Measurements from ENCODE around the gene LPP.
A peak's percentile ranks its signal among the peaks of the same experiment; 100 is the strongest.

LPP gene

GRCh38 chr3:188151438-188151837, 2.5 kb upstream of the LPP start:
- H3K27ac ChIP-seq (replicated peaks), result no peak overlapping the region
- H3K4me3 ChIP-seq (replicated peaks; ENCODE audit: insufficient read depth, low read length), result no peak overlapping the region
- no peak for DNase-seq (ENCODE audit: low read depth in 1 of 2, low spot score in 1 of 2)
- no peaks in the 10 kb centered on the region for H3K27me3 ChIP-seq (ENCODE audit: insufficient read depth, poor library complexity, severe bottlenecking)
- TF ChIP-seq SPI1 (IDR thresholded peaks at IDR 0.05; ENCODE audit: borderline replicate concordance, low read depth) (no peak), GABPA (IDR thresholded peaks at IDR 0.05; ENCODE audit: low read depth) (no peak), POLR2AphosphoS5 (IDR thresholded peaks at IDR 0.05; ENCODE audit: low read depth) (no peak)
- TF ChIP-seq, protein P1, sequence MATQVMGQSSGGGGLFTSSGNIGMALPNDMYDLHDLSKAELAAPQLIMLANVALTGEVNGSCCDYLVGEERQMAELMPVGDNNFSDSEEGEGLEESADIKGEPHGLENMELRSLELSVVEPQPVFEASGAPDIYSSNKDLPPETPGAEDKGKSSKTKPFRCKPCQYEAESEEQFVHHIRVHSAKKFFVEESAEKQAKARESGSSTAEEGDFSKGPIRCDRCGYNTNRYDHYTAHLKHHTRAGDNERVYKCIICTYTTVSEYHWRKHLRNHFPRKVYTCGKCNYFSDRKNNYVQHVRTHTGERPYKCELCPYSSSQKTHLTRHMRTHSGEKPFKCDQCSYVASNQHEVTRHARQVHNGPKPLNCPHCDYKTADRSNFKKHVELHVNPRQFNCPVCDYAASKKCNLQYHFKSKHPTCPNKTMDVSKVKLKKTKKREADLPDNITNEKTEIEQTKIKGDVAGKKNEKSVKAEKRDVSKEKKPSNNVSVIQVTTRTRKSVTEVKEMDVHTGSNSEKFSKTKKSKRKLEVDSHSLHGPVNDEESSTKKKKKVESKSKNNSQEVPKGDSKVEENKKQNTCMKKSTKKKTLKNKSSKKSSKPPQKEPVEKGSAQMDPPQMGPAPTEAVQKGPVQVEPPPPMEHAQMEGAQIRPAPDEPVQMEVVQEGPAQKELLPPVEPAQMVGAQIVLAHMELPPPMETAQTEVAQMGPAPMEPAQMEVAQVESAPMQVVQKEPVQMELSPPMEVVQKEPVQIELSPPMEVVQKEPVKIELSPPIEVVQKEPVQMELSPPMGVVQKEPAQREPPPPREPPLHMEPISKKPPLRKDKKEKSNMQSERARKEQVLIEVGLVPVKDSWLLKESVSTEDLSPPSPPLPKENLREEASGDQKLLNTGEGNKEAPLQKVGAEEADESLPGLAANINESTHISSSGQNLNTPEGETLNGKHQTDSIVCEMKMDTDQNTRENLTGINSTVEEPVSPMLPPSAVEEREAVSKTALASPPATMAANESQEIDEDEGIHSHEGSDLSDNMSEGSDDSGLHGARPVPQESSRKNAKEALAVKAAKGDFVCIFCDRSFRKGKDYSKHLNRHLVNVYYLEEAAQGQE (IDR thresholded peaks at IDR 0.05; ENCODE audit: insufficient replicate concordance, low read depth), result no peak
- TF ChIP-seq, protein P2, sequence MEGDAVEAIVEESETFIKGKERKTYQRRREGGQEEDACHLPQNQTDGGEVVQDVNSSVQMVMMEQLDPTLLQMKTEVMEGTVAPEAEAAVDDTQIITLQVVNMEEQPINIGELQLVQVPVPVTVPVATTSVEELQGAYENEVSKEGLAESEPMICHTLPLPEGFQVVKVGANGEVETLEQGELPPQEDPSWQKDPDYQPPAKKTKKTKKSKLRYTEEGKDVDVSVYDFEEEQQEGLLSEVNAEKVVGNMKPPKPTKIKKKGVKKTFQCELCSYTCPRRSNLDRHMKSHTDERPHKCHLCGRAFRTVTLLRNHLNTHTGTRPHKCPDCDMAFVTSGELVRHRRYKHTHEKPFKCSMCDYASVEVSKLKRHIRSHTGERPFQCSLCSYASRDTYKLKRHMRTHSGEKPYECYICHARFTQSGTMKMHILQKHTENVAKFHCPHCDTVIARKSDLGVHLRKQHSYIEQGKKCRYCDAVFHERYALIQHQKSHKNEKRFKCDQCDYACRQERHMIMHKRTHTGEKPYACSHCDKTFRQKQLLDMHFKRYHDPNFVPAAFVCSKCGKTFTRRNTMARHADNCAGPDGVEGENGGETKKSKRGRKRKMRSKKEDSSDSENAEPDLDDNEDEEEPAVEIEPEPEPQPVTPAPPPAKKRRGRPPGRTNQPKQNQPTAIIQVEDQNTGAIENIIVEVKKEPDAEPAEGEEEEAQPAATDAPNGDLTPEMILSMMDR (IDR thresholded peaks at IDR 0.05; ENCODE audit: insufficient read depth, low read length), result no peak

DNA sequence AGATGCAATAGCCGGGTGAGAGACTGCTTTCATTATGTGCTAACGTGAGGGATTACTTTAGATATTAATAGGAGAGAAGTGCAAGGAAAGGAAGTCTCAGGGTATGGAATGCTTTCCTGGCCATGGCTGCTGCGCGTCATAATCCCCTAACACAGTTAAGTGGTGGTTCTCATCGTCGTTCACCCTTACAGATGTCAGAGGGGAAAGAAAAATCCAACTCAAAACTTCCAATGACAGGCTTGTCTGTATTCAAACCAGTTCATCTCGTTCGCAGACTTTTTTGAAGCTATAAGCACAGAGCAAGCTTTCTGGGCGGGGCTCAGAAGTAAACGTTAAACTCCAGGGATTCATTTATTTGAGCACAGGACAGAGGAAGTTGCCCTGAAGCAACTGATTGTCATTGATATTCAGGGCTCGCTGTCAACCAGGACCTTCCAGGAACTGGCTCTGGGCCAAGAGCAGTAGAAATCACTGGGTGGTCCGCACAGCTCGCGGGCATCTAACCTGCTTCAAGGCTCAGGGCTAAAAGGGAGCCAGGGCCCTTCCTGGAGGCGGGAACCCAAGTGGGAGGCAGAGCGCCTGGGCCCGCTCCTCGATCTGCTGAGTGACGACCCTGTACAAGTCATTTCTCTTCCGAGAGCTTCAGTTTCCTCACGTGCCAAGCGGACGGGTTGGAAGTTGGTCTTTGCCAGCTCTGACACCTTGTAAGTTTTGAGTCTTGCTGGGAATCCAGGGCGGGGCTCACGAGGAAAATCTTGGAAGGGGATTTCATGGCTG, 1.1 kb upstream of the LPP start:
- Histone ChIP-seq H3K27me3 (ENCODE audit: insufficient read depth, poor library complexity, severe bottlenecking) (no peaks in the 10 kb centered on the region), H3K27ac (replicated peaks) (peak overlapping the region; percentile 73), H3K4me3 (replicated peaks; ENCODE audit: insufficient read depth, low read length) (peak overlapping the region; percentile 70)
- DNase-seq (ENCODE audit: low read depth in 1 of 2, low spot score in 1 of 2), result peak in 1 of 2 experiments; percentile 10
- TF ChIP-seq GABPA (IDR thresholded peaks at IDR 0.05; ENCODE audit: low read depth) (no peak), POLR2AphosphoS5 (IDR thresholded peaks at IDR 0.05; ENCODE audit: low read depth) (no peak), SPI1 (IDR thresholded peaks at IDR 0.05; ENCODE audit: borderline replicate concordance, low read depth) (no peak)
- TF ChIP-seq, protein P2 (IDR thresholded peaks at IDR 0.05; ENCODE audit: insufficient read depth, low read length), result no peak
- TF ChIP-seq, protein P1 (IDR thresholded peaks at IDR 0.05; ENCODE audit: insufficient replicate concordance, low read depth), result no peak

DNA sequence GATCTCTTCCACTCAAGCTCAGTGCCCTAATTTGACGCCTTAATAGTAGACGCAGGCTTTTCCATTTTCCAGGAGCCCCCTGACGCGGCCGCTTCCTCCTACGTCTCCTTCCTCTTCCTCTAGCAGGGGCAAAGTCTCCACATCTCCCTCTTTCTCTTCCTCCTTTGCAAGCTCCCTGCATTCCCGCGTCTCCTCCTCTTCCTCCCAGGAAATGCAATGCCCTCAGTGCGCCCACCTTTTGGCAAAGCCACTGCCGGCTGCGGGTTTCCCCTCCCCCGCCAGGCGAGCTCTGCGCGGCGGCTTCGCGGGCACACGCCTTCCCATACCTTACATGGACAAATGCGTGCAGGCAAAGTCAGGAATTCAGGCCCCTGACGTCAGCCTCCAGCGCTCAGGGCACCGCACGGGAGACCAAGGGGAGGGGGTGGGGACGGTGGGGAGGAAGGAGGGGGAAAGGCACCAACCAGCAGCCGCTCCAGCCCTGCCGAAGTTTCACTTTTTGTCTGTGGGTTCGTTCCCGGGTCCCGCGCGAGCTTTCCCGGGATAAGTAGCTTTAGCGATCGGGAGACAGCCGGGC, 432 bp upstream of the LPP start:
- peak; percentile 49 to 76 for DNase-seq (ENCODE audit: low read depth in 1 of 2, low spot score in 1 of 2)
- peak overlapping the region; percentile 73 for H3K27ac ChIP-seq (replicated peaks)
- TF ChIP-seq, protein P1 (IDR thresholded peaks at IDR 0.05; ENCODE audit: insufficient replicate concordance, low read depth), result no peak
- TF ChIP-seq GABPA (IDR thresholded peaks at IDR 0.05; ENCODE audit: low read depth) (no peak), SPI1 (IDR thresholded peaks at IDR 0.05; ENCODE audit: borderline replicate concordance, low read depth) (no peak), POLR2AphosphoS5 (IDR thresholded peaks at IDR 0.05; ENCODE audit: low read depth) (no peak)
- TF ChIP-seq, protein P2 (IDR thresholded peaks at IDR 0.05; ENCODE audit: insufficient read depth, low read length), result no peak

More for the DNA sequence above, 432 bp upstream of the LPP start:
- Histone ChIP-seq H3K27me3 (ENCODE audit: insufficient read depth, poor library complexity, severe bottlenecking) (no peaks in the 10 kb centered on the region), H3K4me3 (replicated peaks; ENCODE audit: insufficient read depth, low read length) (peak overlapping the region; percentile 70)
